Heart left ventricle (tissue), 13 donors: ENCODE measurements around the gene RAB26.
"Not testable (repeated sequence)": the region's sequence is repeated elsewhere in the genome, so short reads cannot be mapped to it uniquely, and the experiment has no call there.

Experiments used
- POLR2A ChIP-seq, 2 donors: fragments of 450-650 bp; IDR thresholded peaks; one replicate each; pipeline ENCODE4 v1.6.1; 2017; ENCODE audit warnings: antibody characterized with exemption in 2 of 2, mild to moderate bottlenecking in 2 of 2, moderate library complexity in 2 of 2
- TF ChIP-seq, protein P1 (sequence below), 12 donors: fragments of 200-600 bp; sonication (generic) in 4 of 12; IDR thresholded peaks; one replicate each; pipeline versions ENCODE4 v1.5.0 to v1.8.0; 2018 to 2022; ENCODE audit warnings: antibody characterized with exemption in 12 of 12, mild to moderate bottlenecking in 5 of 12
- donor health status: ischemic (EF 13 %, LVEDD 7.1; RV severe dilation, severe dysfunction).
- donor health status: DM: no; HTN: yes; CAD: no.
- donor health status: DM: no; HTN: no; CAD: no.
- donor health status: ischemic (EF 25% LVEDD 6.9; RV normal size, moderate dysfunction).
- donor health status: ischemic (EF 25% LVEDD 5.7; RV mildly dilated, moderate dysfunction).
- donor health status: ischemic (EF 35%, LVEDD 5.7; RV mildly dilated, moderate dysfunction).
- donor health status: nonischemic (EF 11% LVEDD 7.7; RV severe dilation, severe dysfunction).
- donor health status: DM: yes; HTN: yes; CAD: no.
- donor health status: PGD.
- donor health status: ischemic (EF 29% LVEDD 5.4; RV normal size, mild dysfunction).
- donor health status: nonischemic (EF 23%, LVEDD 6.1; RV moderate dilation, normal function).

DNA sequence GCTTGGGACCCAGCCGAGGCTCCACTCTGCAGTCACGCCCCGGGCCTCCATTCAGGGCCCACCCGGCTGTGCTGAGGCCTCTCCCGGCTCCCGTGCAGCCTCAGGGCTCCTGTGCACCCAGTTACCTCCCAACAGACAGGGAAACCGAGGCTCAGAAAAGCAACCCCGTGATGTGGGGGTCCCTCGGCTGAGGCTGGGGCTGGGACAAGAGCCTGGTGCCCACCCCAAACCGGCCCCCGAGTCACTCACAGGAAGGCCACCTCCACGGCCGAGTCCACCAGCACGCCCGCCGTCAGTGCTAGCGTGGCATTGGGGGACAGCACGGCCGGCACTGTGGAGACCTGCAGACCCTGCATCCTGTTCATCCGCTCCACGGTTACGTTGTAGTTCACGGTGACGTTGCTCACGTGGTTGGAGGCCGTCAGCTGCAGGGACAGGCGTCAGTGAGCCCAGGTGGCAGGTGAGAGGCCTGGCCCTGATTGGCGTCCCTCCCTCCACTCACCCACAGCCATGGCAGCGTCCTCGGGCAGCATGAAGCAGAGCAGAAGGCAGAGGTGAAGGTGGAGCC, 35.8 kb upstream of the RAB26 start:
- not testable (repeated sequence) for TF ChIP-seq POLR2A (IDR thresholded peaks at IDR 0.05)
- TF ChIP-seq, protein P1, sequence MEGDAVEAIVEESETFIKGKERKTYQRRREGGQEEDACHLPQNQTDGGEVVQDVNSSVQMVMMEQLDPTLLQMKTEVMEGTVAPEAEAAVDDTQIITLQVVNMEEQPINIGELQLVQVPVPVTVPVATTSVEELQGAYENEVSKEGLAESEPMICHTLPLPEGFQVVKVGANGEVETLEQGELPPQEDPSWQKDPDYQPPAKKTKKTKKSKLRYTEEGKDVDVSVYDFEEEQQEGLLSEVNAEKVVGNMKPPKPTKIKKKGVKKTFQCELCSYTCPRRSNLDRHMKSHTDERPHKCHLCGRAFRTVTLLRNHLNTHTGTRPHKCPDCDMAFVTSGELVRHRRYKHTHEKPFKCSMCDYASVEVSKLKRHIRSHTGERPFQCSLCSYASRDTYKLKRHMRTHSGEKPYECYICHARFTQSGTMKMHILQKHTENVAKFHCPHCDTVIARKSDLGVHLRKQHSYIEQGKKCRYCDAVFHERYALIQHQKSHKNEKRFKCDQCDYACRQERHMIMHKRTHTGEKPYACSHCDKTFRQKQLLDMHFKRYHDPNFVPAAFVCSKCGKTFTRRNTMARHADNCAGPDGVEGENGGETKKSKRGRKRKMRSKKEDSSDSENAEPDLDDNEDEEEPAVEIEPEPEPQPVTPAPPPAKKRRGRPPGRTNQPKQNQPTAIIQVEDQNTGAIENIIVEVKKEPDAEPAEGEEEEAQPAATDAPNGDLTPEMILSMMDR (IDR thresholded peaks at IDR 0.05) = not testable (repeated sequence)
